ENCODE measurements around the gene ULK4. TPM values are rescaled to one million over a fixed set of nuclear protein-coding genes. Genes with fewer than 3 reads are reported as not detected.

Gene ULK4
- total and polyA plus RNA-seq, 2 of the 8 experiments (the other 6 are each of a cell fraction or from before 2014, with no cell fraction given): 3.0 to 10.8 TPM

DNA sequence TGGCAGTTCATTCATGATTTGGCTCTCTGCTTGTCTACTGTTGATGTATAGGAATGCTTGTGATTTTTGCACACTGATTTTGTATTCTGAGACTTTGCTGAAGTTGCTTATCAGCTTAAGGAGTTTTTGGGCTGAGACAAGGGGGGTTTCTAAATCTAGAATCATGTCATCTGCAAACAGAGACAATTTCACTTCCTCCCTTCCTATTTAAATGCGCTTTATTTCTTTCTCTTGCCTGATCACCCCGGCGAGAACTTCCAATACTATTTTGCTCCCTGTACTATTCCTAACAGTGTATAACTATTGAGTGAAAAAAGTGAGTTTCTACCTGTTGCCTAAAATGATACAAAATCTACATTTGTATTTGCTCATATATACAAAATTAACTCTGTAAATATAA, 128.3 kb downstream of the ULK4 start (continued):
- TF ChIP-seq, protein P1, sequence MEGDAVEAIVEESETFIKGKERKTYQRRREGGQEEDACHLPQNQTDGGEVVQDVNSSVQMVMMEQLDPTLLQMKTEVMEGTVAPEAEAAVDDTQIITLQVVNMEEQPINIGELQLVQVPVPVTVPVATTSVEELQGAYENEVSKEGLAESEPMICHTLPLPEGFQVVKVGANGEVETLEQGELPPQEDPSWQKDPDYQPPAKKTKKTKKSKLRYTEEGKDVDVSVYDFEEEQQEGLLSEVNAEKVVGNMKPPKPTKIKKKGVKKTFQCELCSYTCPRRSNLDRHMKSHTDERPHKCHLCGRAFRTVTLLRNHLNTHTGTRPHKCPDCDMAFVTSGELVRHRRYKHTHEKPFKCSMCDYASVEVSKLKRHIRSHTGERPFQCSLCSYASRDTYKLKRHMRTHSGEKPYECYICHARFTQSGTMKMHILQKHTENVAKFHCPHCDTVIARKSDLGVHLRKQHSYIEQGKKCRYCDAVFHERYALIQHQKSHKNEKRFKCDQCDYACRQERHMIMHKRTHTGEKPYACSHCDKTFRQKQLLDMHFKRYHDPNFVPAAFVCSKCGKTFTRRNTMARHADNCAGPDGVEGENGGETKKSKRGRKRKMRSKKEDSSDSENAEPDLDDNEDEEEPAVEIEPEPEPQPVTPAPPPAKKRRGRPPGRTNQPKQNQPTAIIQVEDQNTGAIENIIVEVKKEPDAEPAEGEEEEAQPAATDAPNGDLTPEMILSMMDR (IDR thresholded peaks at IDR 0.05; ENCODE audit: control extremely low read depth in 1 of 3, insufficient read depth in 1 of 3, low read depth in 1 of 3, low read length in 3 of 3): no peak
- TF ChIP-seq SAP30 (IDR thresholded peaks at IDR 0.05; ENCODE audit: insufficient read depth, insufficient replicate concordance, low read length): no peak
- TF ChIP-seq YY1 (IDR thresholded peaks at IDR 0.05; ENCODE audit: low read depth, low read length): no peak
- TF ChIP-seq NANOG (IDR thresholded peaks at IDR 0.05; ENCODE audit: insufficient read depth, low read depth, low read length, poor library complexity, severe bottlenecking): no peak

Data from H1 (cell line).